Endothelial cell of umbilical vein (primary cell): ENCODE measurements around the gene MBD3. TPM values are rescaled to one million over a fixed set of nuclear protein-coding genes. Genes with fewer than 3 reads are reported as not detected.

Source experiments
- BruUV-seq: library from RNA; stranded (reverse); fragments of 400-500 nt; replicated peaks from 2 replicates; lab custom pipeline; 2021; lab: Mats Ljungman, UMichigan
- CTCF ChIA-PET: fragments of 300-600, 350-600 bp; sonication (Branson Sonifier 250); formaldehyde crosslinking; loops from one replicate; lab custom pipeline; 2021; ENCODE audit warnings: antibody characterized with exemption, inconsistent platforms; lab: Charles Lee
- POLR2A ChIA-PET: fragments of 300-600, 350-600 bp; sonication (Branson Sonifier 250); formaldehyde crosslinking; loops from one replicate; lab custom pipeline; 2021; ENCODE audit warnings: antibody characterized with exemption, inconsistent platforms; lab: Charles Lee
- DNase-seq: peaks from one replicate; pipeline ENCODE4 v3.0.0-alpha.2; 2011; ENCODE audit warnings: low read depth, low spot score
- FAIRE-seq: peaks from 2 replicates; lab custom pipeline; 2011; peaks lifted over from hg19 to GRCh38; lab: Jason Lieb, UNC
- H2AFZ ChIP-seq: 2 replicates; pipeline ENCODE4 v1.6.0; 2012; ENCODE audit warnings: low read depth, low read length, control low read depth, inconsistent platforms
- H3K27ac ChIP-seq: 2 replicates; pipeline ENCODE4 v1.5.1; 2011; ENCODE audit warnings: low read depth, mild to moderate bottlenecking, control low read depth, low read length, moderate library complexity; ENCODE audit not compliant: insufficient read depth
- H3K27me3 ChIP-seq, 2 experiments: 2 replicates each; pipeline versions ENCODE4 v1.6.0 to v1.6.1; 2011; ENCODE audit warnings: low read length in 2 of 2, mixed read lengths in 1 of 2; ENCODE audit not compliant: control insufficient read depth in 2 of 2, insufficient read depth in 2 of 2
- H3K36me3 ChIP-seq, 2 experiments: 2 replicates in 1 of 2; 3 replicates in 1 of 2; pipeline ENCODE4 v1.5.1; 2011; ENCODE audit warnings: low read length in 2 of 2, mild to moderate bottlenecking in 1 of 2, moderate library complexity in 1 of 2; ENCODE audit not compliant: control insufficient read depth in 2 of 2, insufficient read depth in 2 of 2; ENCODE audit errors: extremely low read depth in 1 of 2
- H3K4me1 ChIP-seq: 3 replicates; pipeline ENCODE4 v1.5.1; 2011; ENCODE audit warnings: mild to moderate bottlenecking, low read length; ENCODE audit not compliant: control insufficient read depth, insufficient read depth; ENCODE audit errors: extremely low read depth
- H3K4me2 ChIP-seq: 2 replicates; pipeline ENCODE4 v1.6.1; 2011; ENCODE audit warnings: low read length, control low read depth, mixed read lengths; ENCODE audit not compliant: insufficient read depth
- H3K4me3 ChIP-seq, 3 experiments: fragments of 200-600 bp in 1 of 3; sonication (generic), shearing (Covaris generic) in 1 of 3; replicated peaks in 1 of 3; 2 replicates each; pipeline ENCODE4 v1.5.1; 2011 to 2016; ENCODE audit warnings: control low read depth in 3 of 3, low read length in 3 of 3, mild to moderate bottlenecking in 2 of 3, inconsistent platforms in 1 of 3, low read depth in 1 of 3, moderate library complexity in 1 of 3; ENCODE audit not compliant: insufficient read depth in 1 of 3
- H3K79me2 ChIP-seq: 2 replicates; pipeline ENCODE4 v1.6.0; 2012; ENCODE audit warnings: low read length, inconsistent platforms; ENCODE audit not compliant: control insufficient read depth, insufficient read depth
- H3K9ac ChIP-seq: replicated peaks from 2 replicates; pipeline ENCODE3; 2011; ENCODE audit warnings: low read length, control low read depth; ENCODE audit not compliant: insufficient read depth; ENCODE audit errors: extremely low read depth
- H3K9me1 ChIP-seq: replicated peaks from 3 replicates; pipeline ENCODE4 v1.6.0; 2011; ENCODE audit warnings: mild to moderate bottlenecking, low read length; ENCODE audit not compliant: control insufficient read depth, insufficient read depth; ENCODE audit errors: extremely low read depth
- H3K9me3 ChIP-seq: replicated peaks from 2 replicates; pipeline ENCODE4 v1.5.1; 2012; ENCODE audit warnings: low read length, inconsistent platforms; ENCODE audit not compliant: control insufficient read depth, insufficient read depth
- H4K20me1 ChIP-seq: replicated peaks from 2 replicates; pipeline ENCODE3; 2011; ENCODE audit warnings: mild to moderate bottlenecking, low read length; ENCODE audit not compliant: control insufficient read depth, insufficient read depth; ENCODE audit errors: extremely low read depth
- EZH2 ChIP-seq: IDR thresholded peaks from 2 replicates; pipeline ENCODE4 v1.6.1; 2012; ENCODE audit warnings: borderline replicate concordance, low read depth, mild to moderate bottlenecking, moderate library complexity, low read length, inconsistent platforms; ENCODE audit not compliant: severe bottlenecking
- FOS ChIP-seq: IDR thresholded peaks from 2 replicates; pipeline ENCODE4 v1.6.1; 2011; ENCODE audit warnings: mild to moderate bottlenecking, low read length, moderate library complexity, borderline replicate concordance; ENCODE audit not compliant: insufficient read depth
- GATA2 ChIP-seq: IDR thresholded peaks from 2 replicates; pipeline ENCODE4 v1.7.0; 2011; ENCODE audit warnings: low read depth, mild to moderate bottlenecking, moderate library complexity, mixed read lengths, low read length; ENCODE audit not compliant: insufficient read length, insufficient read depth
- JUN ChIP-seq: IDR thresholded peaks from 2 replicates; pipeline ENCODE4 v1.6.1; 2011; ENCODE audit warnings: borderline replicate concordance, low read depth; ENCODE audit not compliant: insufficient read length, insufficient read depth
- MAX ChIP-seq: IDR thresholded peaks from 2 replicates; pipeline ENCODE4 v1.6.1; 2011; ENCODE audit not compliant: insufficient read depth, insufficient read length
- MYC ChIP-seq: IDR thresholded peaks from one replicate; pipeline ENCODE4 v1.6.1; 2011; ENCODE audit warnings: mild to moderate bottlenecking, low read depth, low read length
- POLR2A ChIP-seq: IDR thresholded peaks from 2 replicates; pipeline ENCODE4 v1.6.1; 2012; ENCODE audit warnings: low read depth, mild to moderate bottlenecking, control low read depth, low read length
- POLR2AphosphoS5 ChIP-seq: IDR thresholded peaks from 2 replicates; pipeline ENCODE4 v1.6.1; 2012; ENCODE audit warnings: low read depth, mild to moderate bottlenecking, control low read depth, low read length, moderate library complexity; ENCODE audit not compliant: insufficient read depth
- dilution Hi-C: fragments of 300-500 bp; cut with MboI; formaldehyde crosslinking; loops from one replicate; pipeline ENCODE4 v1.15.0; 2019; ENCODE audit warnings: low sequenced_read_pairs; ENCODE audit not compliant: extremely low pct_ligation_motif_present
- intact Hi-C: fragments of 100-400 bp; cut with micrococcal nuclease; formaldehyde crosslinking; loops from one replicate; pipeline ENCODE4 v1.10.0; 2022
- polyA plus RNA-seq, 4 experiments: library from polyadenylated mRNA; depleted of rRNA in 3 of 4; stranded (reverse) in 3 of 4; unstranded in 1 of 4; fragments of >200 nt; gene quantifications; 2 replicates each; pipeline versions ENCODE4 v1.2.1 to v1.2.3, GENCODE V29; 2011 to 2012; ENCODE audit warnings: missing spikeins in 1 of 4
- total RNA-seq: library from RNA; stranded (reverse); gene quantifications from 2 replicates; pipeline ENCODE4 v1.2.3, GENCODE V29; 2021
- TF ChIP-seq, protein P1 (sequence below), 2 donors: IDR thresholded peaks; 1 replicate in 1 of 2; 2 replicates in 1 of 2; pipeline ENCODE4 v1.5.1; 2011; ENCODE audit warnings: low read length in 2 of 2, mild to moderate bottlenecking in 2 of 2, moderate library complexity in 2 of 2, control low read depth in 1 of 2, inconsistent platforms in 1 of 2, low read depth in 1 of 2; ENCODE audit not compliant: insufficient read depth in 1 of 2; ENCODE audit errors: extremely low read depth in 1 of 2

Gene MBD3
- total and polyA plus RNA-seq, 2 donors (not counting 3 experiments of a cell fraction or from before 2014, with no cell fraction given), result 96.8 to 120 TPM

GRCh38 chr19:1621574-1621973 is 28.9 kb upstream of the MBD3 start:
- Histone ChIP-seq H3K79me2 (peaks cover 2% of the 10 kb centered on the region), H3K4me2 (no peak overlapping the region), H3K36me3 (peaks cover 20 to 52% of the 10 kb centered on the region in 2 experiments), H3K27me3 (no peaks in the 10 kb centered on the region), H3K9ac (no peak overlapping the region), H3K27ac (no peak overlapping the region), H3K9me1 (no peaks in the 10 kb centered on the region), H4K20me1 (no peaks in the 10 kb centered on the region), H3K4me1 (no peaks in the 10 kb centered on the region), H3K9me3 (no peaks in the 10 kb centered on the region), H3K4me3 (no peak overlapping the region), H2AFZ (no peak overlapping the region)
- BruUV-seq, result no TSS peak
- CTCF ChIA-PET, result no interaction called here
- FAIRE-seq (no peak), DNase-seq (no peak)
- POLR2A ChIA-PET, result no interaction called here
- TF ChIP-seq MYC, result no peak
- no peak for TF ChIP-seq JUN
- no peak for TF ChIP-seq MAX
- no peak for TF ChIP-seq EZH2
- no peak for TF ChIP-seq POLR2AphosphoS5
- TF ChIP-seq, protein P1, sequence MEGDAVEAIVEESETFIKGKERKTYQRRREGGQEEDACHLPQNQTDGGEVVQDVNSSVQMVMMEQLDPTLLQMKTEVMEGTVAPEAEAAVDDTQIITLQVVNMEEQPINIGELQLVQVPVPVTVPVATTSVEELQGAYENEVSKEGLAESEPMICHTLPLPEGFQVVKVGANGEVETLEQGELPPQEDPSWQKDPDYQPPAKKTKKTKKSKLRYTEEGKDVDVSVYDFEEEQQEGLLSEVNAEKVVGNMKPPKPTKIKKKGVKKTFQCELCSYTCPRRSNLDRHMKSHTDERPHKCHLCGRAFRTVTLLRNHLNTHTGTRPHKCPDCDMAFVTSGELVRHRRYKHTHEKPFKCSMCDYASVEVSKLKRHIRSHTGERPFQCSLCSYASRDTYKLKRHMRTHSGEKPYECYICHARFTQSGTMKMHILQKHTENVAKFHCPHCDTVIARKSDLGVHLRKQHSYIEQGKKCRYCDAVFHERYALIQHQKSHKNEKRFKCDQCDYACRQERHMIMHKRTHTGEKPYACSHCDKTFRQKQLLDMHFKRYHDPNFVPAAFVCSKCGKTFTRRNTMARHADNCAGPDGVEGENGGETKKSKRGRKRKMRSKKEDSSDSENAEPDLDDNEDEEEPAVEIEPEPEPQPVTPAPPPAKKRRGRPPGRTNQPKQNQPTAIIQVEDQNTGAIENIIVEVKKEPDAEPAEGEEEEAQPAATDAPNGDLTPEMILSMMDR (IDR thresholded peaks at IDR 0.05; ENCODE audit: extremely low read depth in 1 of 2, insufficient read depth in 1 of 2, low read depth in 1 of 2, low read length in 2 of 2), result no peak
- no peak for TF ChIP-seq FOS
- TF ChIP-seq POLR2A, result no peak
- no peak for TF ChIP-seq GATA2
- dilution Hi-C loops (no loop called here), intact Hi-C loops (loop anchor here (5.0 kb wide), 1 partner anchor 146 kb away; no protein-coding TSS in a partner anchor)
